ENCODE results near the gene SPPL3. TPM values are rescaled to one million over a fixed set of nuclear protein-coding genes. Genes with fewer than 3 reads are reported as not detected.
A peak's percentile ranks its signal among the peaks of the same experiment; 100 is the strongest.

The SPPL3 gene
- total and polyA plus RNA-seq, 8 donors: 7.0 to 25.7 (median 13.8) TPM

DNA sequence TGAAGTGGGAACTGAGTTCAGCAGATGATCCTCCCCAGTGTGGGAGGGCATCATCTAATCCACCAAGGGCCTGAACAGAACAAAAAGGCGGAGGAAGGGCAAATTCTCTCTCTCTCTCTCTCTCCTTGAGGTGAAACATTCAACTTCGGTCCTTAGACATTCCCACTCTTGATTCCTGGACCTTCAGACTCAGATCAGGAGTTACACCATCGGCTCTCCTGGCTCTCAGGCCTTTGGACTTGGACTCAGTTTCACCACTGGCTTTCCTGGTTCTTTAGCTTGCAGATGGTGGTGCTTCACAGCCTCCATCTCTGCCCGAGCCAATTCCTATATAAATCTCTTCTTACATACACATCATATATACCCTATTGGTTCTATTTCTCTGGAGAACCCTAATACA lies 73.2 kb downstream of the SPPL3 start:
- no peaks in the 10 kb centered on the region for H3K27me3 ChIP-seq
- no peak for DNase-seq
- peaks cover 16 to 25% (median 17%) of the 10 kb centered on the region in 3 donors for H3K4me1 ChIP-seq
- WGBS, 2 donors: 82 to 83% methylated on average over 4 of the region's 4 CpGs
- TF ChIP-seq, protein P1, sequence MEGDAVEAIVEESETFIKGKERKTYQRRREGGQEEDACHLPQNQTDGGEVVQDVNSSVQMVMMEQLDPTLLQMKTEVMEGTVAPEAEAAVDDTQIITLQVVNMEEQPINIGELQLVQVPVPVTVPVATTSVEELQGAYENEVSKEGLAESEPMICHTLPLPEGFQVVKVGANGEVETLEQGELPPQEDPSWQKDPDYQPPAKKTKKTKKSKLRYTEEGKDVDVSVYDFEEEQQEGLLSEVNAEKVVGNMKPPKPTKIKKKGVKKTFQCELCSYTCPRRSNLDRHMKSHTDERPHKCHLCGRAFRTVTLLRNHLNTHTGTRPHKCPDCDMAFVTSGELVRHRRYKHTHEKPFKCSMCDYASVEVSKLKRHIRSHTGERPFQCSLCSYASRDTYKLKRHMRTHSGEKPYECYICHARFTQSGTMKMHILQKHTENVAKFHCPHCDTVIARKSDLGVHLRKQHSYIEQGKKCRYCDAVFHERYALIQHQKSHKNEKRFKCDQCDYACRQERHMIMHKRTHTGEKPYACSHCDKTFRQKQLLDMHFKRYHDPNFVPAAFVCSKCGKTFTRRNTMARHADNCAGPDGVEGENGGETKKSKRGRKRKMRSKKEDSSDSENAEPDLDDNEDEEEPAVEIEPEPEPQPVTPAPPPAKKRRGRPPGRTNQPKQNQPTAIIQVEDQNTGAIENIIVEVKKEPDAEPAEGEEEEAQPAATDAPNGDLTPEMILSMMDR (IDR thresholded peaks at IDR 0.05): no peak
- H3K9me3 ChIP-seq: no peaks in the 10 kb centered on the region
- H3K4me3 ChIP-seq: no peak overlapping the region
- no peaks in the 10 kb centered on the region for H3K36me3 ChIP-seq
- ATAC-seq: no peak
- intact Hi-C loops (cut with DNase I): no loop called here
- no peak overlapping the region for H3K27ac ChIP-seq
- FAIRE-seq: no peak

DNA sequence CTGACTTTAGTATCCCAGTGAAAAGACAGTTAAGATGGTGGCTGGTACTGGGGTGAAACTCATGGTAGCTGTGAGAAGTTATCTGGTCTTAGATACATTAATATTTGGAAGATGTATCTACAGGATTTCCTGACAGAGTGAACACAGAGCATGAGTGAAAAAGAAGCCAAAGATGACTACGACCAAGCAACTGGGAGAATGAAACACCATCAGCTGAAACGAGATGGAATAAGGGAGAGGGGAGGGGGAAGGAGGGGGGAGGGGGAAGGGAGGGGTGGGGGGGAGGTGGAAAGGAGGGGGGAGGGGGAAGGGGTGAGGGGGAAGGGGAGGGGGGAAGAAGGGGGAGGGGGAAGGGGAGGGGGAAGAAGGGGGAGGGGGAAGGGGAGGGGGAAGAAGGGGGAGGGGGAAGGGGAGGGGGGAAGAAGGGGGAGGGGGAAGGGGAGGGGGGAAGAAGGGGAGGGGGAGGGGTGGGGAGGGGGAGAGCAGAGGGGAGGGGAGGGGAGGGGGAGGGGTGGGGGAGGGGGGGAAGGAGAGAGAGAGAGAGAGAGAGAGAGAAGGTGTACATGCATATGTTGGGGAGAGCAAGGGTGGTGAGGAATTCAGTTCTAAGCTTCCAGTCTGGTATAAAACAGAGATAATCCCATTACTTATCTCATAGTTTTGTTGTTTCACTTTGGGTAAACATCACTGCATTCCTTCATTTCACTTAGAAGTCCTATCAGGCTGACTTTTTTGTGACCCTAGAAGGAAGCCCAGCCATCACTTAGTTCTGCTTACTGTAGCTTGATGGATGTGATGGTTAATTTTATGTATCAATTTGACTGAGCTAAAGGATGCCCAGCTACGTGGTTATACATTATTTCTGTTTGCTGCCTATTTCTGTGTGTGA lies 73.9 kb downstream of the SPPL3 start:
- Histone ChIP-seq H3K9me3 (no peaks in the 10 kb centered on the region), H3K27ac (no peak overlapping the region), H3K36me3 (no peaks in the 10 kb centered on the region), H3K4me1 (peaks cover 16 to 20% (median 17%) of the 10 kb centered on the region in 3 donors), H3K4me3 (no peak overlapping the region), H3K27me3 (no peaks in the 10 kb centered on the region)
- no peak for DNase-seq
- WGBS, 2 donors: 73 to 79% methylated on average over 2 of the region's 3 CpGs
- intact Hi-C loops (cut with DNase I): no loop called here
- FAIRE-seq: no peak
- ATAC-seq: no peak
- TF ChIP-seq, protein P1 (IDR thresholded peaks at IDR 0.05): no peak

DNA sequence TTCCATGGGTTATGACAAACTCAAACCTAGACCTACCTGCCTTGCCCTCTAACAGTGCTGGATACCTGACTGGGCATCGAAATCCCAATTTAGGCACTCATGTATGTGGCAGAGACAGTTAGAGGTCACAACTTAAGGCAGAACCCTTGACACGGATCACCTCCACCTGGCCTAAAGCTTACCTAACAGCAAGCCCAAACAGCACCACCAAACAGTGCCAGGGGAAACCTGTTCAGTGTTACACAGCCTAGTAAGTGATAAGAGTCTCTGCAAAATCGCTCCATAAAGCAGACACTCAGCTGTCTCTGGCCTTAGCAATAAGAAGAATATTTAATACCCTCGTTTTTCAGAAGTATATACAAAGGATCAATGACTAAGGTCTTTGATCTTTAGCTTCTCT lies 77.8 kb downstream of the SPPL3 start:
- FAIRE-seq (no peak), DNase-seq (no peak), ATAC-seq (peak; percentile 59 to 79 (median 70))
- H3K4me1 ChIP-seq: peaks cover 12 to 17% (median 16%) of the 10 kb centered on the region in 3 donors
- H3K27me3 ChIP-seq: no peaks in the 10 kb centered on the region
- no peaks in the 10 kb centered on the region for H3K36me3 ChIP-seq
- intact Hi-C loops (cut with DNase I): no loop called here
- H3K9me3 ChIP-seq: no peaks in the 10 kb centered on the region
- H3K27ac ChIP-seq: no peak overlapping the region
- 31 to 33% methylated on average over 4 of the region's 4 CpGs for WGBS, 2 donors
- H3K4me3 ChIP-seq: no peak overlapping the region
- TF ChIP-seq, protein P1 (IDR thresholded peaks at IDR 0.05): no peak

DNA sequence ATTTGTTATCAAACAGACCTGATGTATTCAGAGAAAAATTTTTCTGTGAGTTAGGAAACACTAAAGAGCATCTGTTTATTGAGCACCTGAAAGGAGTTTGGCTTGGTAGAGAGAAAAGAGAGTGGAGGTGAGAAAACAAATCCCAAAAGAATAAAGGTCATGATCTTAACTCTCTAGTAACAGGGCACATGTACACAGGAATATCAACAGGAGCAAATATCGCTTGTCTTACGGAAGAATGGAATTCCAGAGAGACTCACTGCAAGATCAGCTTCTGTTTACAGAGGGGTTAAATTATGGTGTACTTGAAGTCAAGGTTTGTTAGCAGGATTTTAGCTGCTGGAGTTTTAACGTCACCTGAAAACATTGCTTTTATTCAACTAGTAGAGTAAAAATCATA lies 78.8 kb downstream of the SPPL3 start:
- WGBS, 2 donors: 41% methylated on average over 3 of the region's 3 CpGs
- no peak for FAIRE-seq
- Histone ChIP-seq H3K9me3 (no peaks in the 10 kb centered on the region), H3K4me3 (no peak overlapping the region), H3K4me1 (peaks cover 12 to 17% (median 16%) of the 10 kb centered on the region in 3 donors), H3K27me3 (no peaks in the 10 kb centered on the region), H3K27ac (no peak overlapping the region), H3K36me3 (no peaks in the 10 kb centered on the region)
- intact Hi-C loops (cut with DNase I): no loop called here
- no peak for ATAC-seq
- TF ChIP-seq, protein P1 (IDR thresholded peaks at IDR 0.05): no peak
- DNase-seq: no peak

Data from pancreas (tissue), 10 donors.